Mesenchymal stem cell (in vitro differentiated cells and primary cell): ENCODE results near the gene RNF212.

Source experiments
- DNase-seq: peaks from one replicate; pipeline ENCODE4 v3.0.0-alpha.2; 2013
- H2AFZ ChIP-seq: one replicate; pipeline ENCODE4 v1.6.1; 2013; ENCODE audit warnings: low read depth, mild to moderate bottlenecking, control low read depth, inconsistent platforms, low read length, moderate library complexity
- H2AK5ac ChIP-seq: 2 replicates; pipeline ENCODE4 v1.6.1; 2013; ENCODE audit warnings: low read length, moderate library complexity, mild to moderate bottlenecking, inconsistent platforms; ENCODE audit not compliant: severe bottlenecking
- H2BK120ac ChIP-seq: one replicate; pipeline ENCODE4 v1.6.1; 2013; ENCODE audit warnings: low read depth, mild to moderate bottlenecking, inconsistent platforms, low read length, moderate library complexity
- H2BK12ac ChIP-seq, 2 experiments: one replicate each; pipeline ENCODE4 v1.6.1; 2013; ENCODE audit warnings: inconsistent platforms in 2 of 2, low read length in 2 of 2, mild to moderate bottlenecking in 2 of 2, moderate library complexity in 2 of 2, control low read depth in 1 of 2
- H2BK15ac ChIP-seq: one replicate; pipeline ENCODE4 v1.6.1; 2013; ENCODE audit warnings: mild to moderate bottlenecking, low read depth, inconsistent platforms; ENCODE audit not compliant: poor library complexity, severe bottlenecking
- H2BK5ac ChIP-seq: 2 replicates; pipeline ENCODE4 v1.6.1; 2013; ENCODE audit warnings: low read depth, mild to moderate bottlenecking, low read length, control low read depth, inconsistent platforms; ENCODE audit not compliant: poor library complexity, severe bottlenecking
- H3K14ac ChIP-seq, 2 experiments: one replicate each; pipeline ENCODE4 v1.6.1; 2013; ENCODE audit warnings: inconsistent platforms in 2 of 2, low read length in 2 of 2, control low read depth in 1 of 2, mild to moderate bottlenecking in 1 of 2, moderate library complexity in 1 of 2
- H3K18ac ChIP-seq, 2 experiments: one replicate each; pipeline ENCODE4 v1.6.1; 2013; ENCODE audit warnings: inconsistent platforms in 2 of 2, low read length in 2 of 2, control low read depth in 1 of 2, low read depth in 1 of 2, mild to moderate bottlenecking in 1 of 2
- H3K23ac ChIP-seq, 2 experiments: one replicate each; pipeline ENCODE4 v1.6.1; 2013; ENCODE audit warnings: inconsistent platforms in 2 of 2, low read length in 2 of 2, mild to moderate bottlenecking in 2 of 2, moderate library complexity in 2 of 2, control low read depth in 1 of 2
- H3K27ac ChIP-seq: 2 replicates; pipeline ENCODE4 v1.5.1; 2013; ENCODE audit warnings: mild to moderate bottlenecking, moderate library complexity, low read length, control low read depth, inconsistent platforms; ENCODE audit not compliant: poor library complexity, severe bottlenecking
- H3K27me3 ChIP-seq, 2 experiments: 2 replicates each; pipeline versions ENCODE4 v1.6.1 to v1.7.0; 2013; ENCODE audit warnings: low read length in 2 of 2, mild to moderate bottlenecking in 2 of 2, moderate library complexity in 2 of 2, control low read depth in 1 of 2, inconsistent platforms in 1 of 2; ENCODE audit not compliant: control insufficient read depth in 1 of 2, insufficient read depth in 1 of 2
- H3K36me3 ChIP-seq, 2 experiments: 2 replicates each; pipeline versions ENCODE4 v1.6.1 to v1.7.0; 2013; ENCODE audit warnings: low read length in 2 of 2, control low read depth in 1 of 2, inconsistent platforms in 1 of 2, low read depth in 1 of 2, mild to moderate bottlenecking in 1 of 2; ENCODE audit not compliant: insufficient read depth in 2 of 2, control insufficient read depth in 1 of 2
- H3K4ac ChIP-seq, 2 experiments: one replicate each; pipeline ENCODE4 v1.6.1; 2013; ENCODE audit warnings: inconsistent platforms in 2 of 2, low read length in 2 of 2, mild to moderate bottlenecking in 2 of 2, moderate library complexity in 2 of 2, control low read depth in 1 of 2, low read depth in 1 of 2
- H3K4me1 ChIP-seq: 2 replicates; pipeline ENCODE4 v1.6.1; 2013; ENCODE audit warnings: low read depth, low read length, control low read depth; ENCODE audit not compliant: control insufficient read depth, insufficient read depth
- H3K4me2 ChIP-seq: 2 replicates; pipeline ENCODE4 v1.6.1; 2013; ENCODE audit warnings: low read length, mild to moderate bottlenecking, inconsistent platforms; ENCODE audit not compliant: poor library complexity, severe bottlenecking
- H3K4me3 ChIP-seq, 2 experiments: 2 replicates each; pipeline versions ENCODE4 v1.5.1 to v1.7.0; 2013; ENCODE audit warnings: low read length in 2 of 2, mild to moderate bottlenecking in 2 of 2, control low read depth in 1 of 2, low read depth in 1 of 2; ENCODE audit not compliant: insufficient read depth in 1 of 2
- H3K79me1 ChIP-seq: replicated peaks from 2 replicates; pipeline ENCODE4 v1.6.1; 2013; ENCODE audit warnings: mild to moderate bottlenecking, control low read depth, low read length, inconsistent platforms; ENCODE audit not compliant: poor library complexity, severe bottlenecking
- H3K9ac ChIP-seq: 2 replicates; pipeline ENCODE4 v1.7.0; 2013; ENCODE audit warnings: mild to moderate bottlenecking, low read length, moderate library complexity
- H3K9me3 ChIP-seq: 2 replicates; pipeline ENCODE4 v1.7.0; 2013; ENCODE audit warnings: mild to moderate bottlenecking, low read length; ENCODE audit not compliant: control insufficient read depth
- H4K8ac ChIP-seq: one replicate; pipeline ENCODE4 v1.6.1; 2013; ENCODE audit warnings: inconsistent platforms, mild to moderate bottlenecking, low read length, moderate library complexity
- H4K91ac ChIP-seq: one replicate; pipeline ENCODE4 v1.6.1; 2013; ENCODE audit warnings: mild to moderate bottlenecking, low read length, inconsistent platforms
- WGBS: methylation state at CpG from one replicate; pipeline ENCODE4 v1.1.7; 2013; ENCODE audit warnings: mixed read lengths; 5-methylcytosine and 5-hydroxymethylcytosine counted together

Gene RNF212

GRCh38 chr4:1081689-1082040 lies 31.7 kb downstream of the RNF212 start:
- no peak overlapping the region for H3K18ac ChIP-seq
- WGBS, result 86% methylated on average over 8 of the region's 8 CpGs

GRCh38 chr4:1080961-1081688 lies 32.2 kb downstream of the RNF212 start:
- Histone ChIP-seq H3K27ac (no peak overlapping the region), H3K79me1 (no peaks in the 10 kb centered on the region), H3K4me3 (no peak overlapping the region), H3K4me1 (peaks cover 23% of the 10 kb centered on the region), H2AFZ (no peak overlapping the region), H3K27me3 (peaks cover 6 to 40% of the 10 kb centered on the region in 2 experiments), H3K4ac (no peak overlapping the region), H4K8ac (no peak overlapping the region), H3K9me3 (no peaks in the 10 kb centered on the region), H4K91ac (no peak overlapping the region), H3K4me2 (no peak overlapping the region), H2BK12ac (no peak overlapping the region), H3K23ac (no peak overlapping the region), H3K14ac (peak overlapping the region in 1 of 2 experiments; percentile 28), H2BK120ac (no peak overlapping the region), H2BK15ac (no peak overlapping the region), H2BK5ac (no peak overlapping the region), H3K9ac (no peak overlapping the region), H3K18ac (no peak overlapping the region), H3K36me3 (no peaks in the 10 kb centered on the region), H2AK5ac (peak overlapping the region; percentile 27)
- no peak for DNase-seq
- 57% methylated on average over 12 of the region's 12 CpGs for WGBS

More at GRCh38 chr4:1081689-1082040, 31.7 kb downstream of the RNF212 start:
- Histone ChIP-seq H2AFZ (no peak overlapping the region), H3K9ac (no peak overlapping the region), H2BK12ac (no peak overlapping the region), H2AK5ac (peak overlapping the region; percentile 57), H3K36me3 (no peaks in the 10 kb centered on the region), H3K14ac (no peak overlapping the region), H4K91ac (no peak overlapping the region), H2BK5ac (no peak overlapping the region), H3K23ac (no peak overlapping the region), H3K79me1 (no peaks in the 10 kb centered on the region), H3K4me2 (no peak overlapping the region), H3K27me3 (peaks cover 8 to 36% of the 10 kb centered on the region in 2 experiments), H3K27ac (peak overlapping the region; percentile 62), H3K4me1 (peaks cover 23% of the 10 kb centered on the region), H2BK120ac (no peak overlapping the region), H2BK15ac (no peak overlapping the region), H3K9me3 (no peaks in the 10 kb centered on the region), H3K4me3 (no peak overlapping the region), H4K8ac (no peak overlapping the region), H3K4ac (no peak overlapping the region)
- DNase-seq, result peak; percentile 3

GRCh38 chr4:1080432-1080831 lies 32.9 kb downstream of the RNF212 start:
- Histone ChIP-seq H3K14ac (no peak overlapping the region), H3K4me2 (no peak overlapping the region), H3K4ac (no peak overlapping the region), H4K91ac (no peak overlapping the region), H3K4me1 (peaks cover 23% of the 10 kb centered on the region), H2BK5ac (no peak overlapping the region), H3K27me3 (peaks cover 4 to 34% of the 10 kb centered on the region in 2 experiments), H3K79me1 (no peaks in the 10 kb centered on the region), H2BK12ac (no peak overlapping the region), H4K8ac (no peak overlapping the region), H2BK15ac (no peak overlapping the region), H3K18ac (no peak overlapping the region), H3K9ac (no peak overlapping the region), H2AK5ac (peak overlapping the region; percentile 6), H3K36me3 (no peaks in the 10 kb centered on the region), H3K4me3 (no peak overlapping the region), H2AFZ (no peak overlapping the region), H3K9me3 (no peaks in the 10 kb centered on the region), H3K27ac (no peak overlapping the region), H3K23ac (no peak overlapping the region), H2BK120ac (no peak overlapping the region)
- 87% methylated on average over 9 of the region's 9 CpGs for WGBS
- no peak for DNase-seq

GRCh38 chr4:1079711-1080265 lies 33.6 kb downstream of the RNF212 start:
- no peak overlapping the region for H3K4me2 ChIP-seq
- no peaks in the 10 kb centered on the region for H3K9me3 ChIP-seq
- 87% methylated on average over 17 of the region's 17 CpGs for WGBS
- H3K79me1 ChIP-seq, result no peaks in the 10 kb centered on the region
- peaks cover 4 to 36% of the 10 kb centered on the region in 2 experiments for H3K27me3 ChIP-seq
- H3K9ac ChIP-seq, result no peak overlapping the region
- H4K91ac ChIP-seq, result no peak overlapping the region
- no peaks in the 10 kb centered on the region for H3K36me3 ChIP-seq
- no peak overlapping the region for H2BK15ac ChIP-seq
- H3K27ac ChIP-seq, result no peak overlapping the region
- no peak overlapping the region for H3K4me3 ChIP-seq
- H3K14ac ChIP-seq, result peak overlapping the region in 1 of 2 experiments; percentile 36
- H2BK120ac ChIP-seq, result no peak overlapping the region
- H3K4me1 ChIP-seq, result peaks cover 22% of the 10 kb centered on the region
- no peak overlapping the region for H2AFZ ChIP-seq
- no peak overlapping the region for H4K8ac ChIP-seq
- DNase-seq, result no peak
- H3K4ac ChIP-seq, result no peak overlapping the region
- no peak overlapping the region for H3K18ac ChIP-seq
- no peak overlapping the region for H2BK12ac ChIP-seq
- no peak overlapping the region for H2BK5ac ChIP-seq
- H2AK5ac ChIP-seq, result no peak overlapping the region
- H3K23ac ChIP-seq, result no peak overlapping the region
